Measurements from ENCODE around the gene PCNP. TPM values are rescaled to one million over a fixed set of nuclear protein-coding genes. Genes with fewer than 3 reads are reported as not detected.

PCNP gene
- total RNA-seq, 2 experiments from 2014 or later: 49.2 to 153 TPM

- TF ChIP-seq CTCF (conservative IDR thresholded peaks at IDR 0.05; ENCODE audit: low read length) (no peak), EZH2phosphoT487 (IDR thresholded peaks at IDR 0.05; ENCODE audit: borderline replicate concordance, low read depth, low read length) (no peak)
- intact Hi-C loops (cut with micrococcal nuclease; ENCODE audit: unreplicated experiment): loop anchor here (10.0 kb wide), 1 partner anchor 1163 kb away; the partner anchor contains the start of genes LNP1 and TOMM70
- peaks cover 23% of the 10 kb centered on the region for H3K4me1 ChIP-seq (ENCODE audit: insufficient read depth, low read length, poor library complexity, severe bottlenecking)
- peaks cover 8% of the 10 kb centered on the region; the same call in 1 of the 2 replicates for H4K20me1 ChIP-seq (ENCODE audit: insufficient read depth, low read length)
- H3K4me2 ChIP-seq (ENCODE audit: low read length): no peak overlapping the region
- DNase-seq (ENCODE audit: low spot score): no peak
- no peaks in the 10 kb centered on the region for H3K9me3 ChIP-seq (ENCODE audit: low read length)
- H3K9me2 ChIP-seq (ENCODE audit: insufficient read depth, low read length): no peaks in the 10 kb centered on the region
- H3K4me3 ChIP-seq (ENCODE audit: low read depth, low read length, poor library complexity, severe bottlenecking): no peak overlapping the region
- H3K27ac ChIP-seq (ENCODE audit: low read depth, low read length, poor library complexity, severe bottlenecking): no peak overlapping the region
- CTCF ChIA-PET (ENCODE audit: unreplicated experiment): no interaction called here
- BruUV-seq (replicated peaks): no TSS peak
- no peak overlapping the region for H2AFZ ChIP-seq (ENCODE audit: low read length)
- POLR2A ChIA-PET: interaction anchor here (0.6 to 0.7 kb wide), 2 partner anchors 150 to 198 kb away, joined by 5 read pairs; no protein-coding TSS in a partner anchor
- H3K36me3 ChIP-seq (ENCODE audit: insufficient read depth, low read length): peaks cover 47% of the 10 kb centered on the region
- peaks cover 36% of the 10 kb centered on the region for H3K79me2 ChIP-seq (ENCODE audit: insufficient read depth, low read depth, low read length)
Observed at GRCh38 chr3:101567528-101568317, 6.3 kb upstream of the PCNP start.

GRCh38 chr3:101571028-101571895 lies 2.7 kb upstream of the PCNP start:
- intact Hi-C loops (cut with micrococcal nuclease; ENCODE audit: unreplicated experiment): loop anchor here (10.0 kb wide), 1 partner anchor 654 kb away; no protein-coding TSS in a partner anchor

More at GRCh38 chr3:101571028-101571895, 2.7 kb upstream of the PCNP start:
- no peak overlapping the region for H3K4me2 ChIP-seq (ENCODE audit: low read length)
- H3K4me1 ChIP-seq (ENCODE audit: insufficient read depth, low read length, poor library complexity, severe bottlenecking): peaks cover 17% of the 10 kb centered on the region
- no peaks in the 10 kb centered on the region for H3K9me3 ChIP-seq (ENCODE audit: low read length)
- ChIA-PET CTCF (ENCODE audit: unreplicated experiment) (no interaction called here), POLR2A (interaction anchor here (0.7 kb wide), 1 partner anchor 659 kb away, joined by 4 read pairs; no protein-coding TSS in a partner anchor)
- peaks cover 21% of the 10 kb centered on the region for H3K79me2 ChIP-seq (ENCODE audit: insufficient read depth, low read depth, low read length)
- TF ChIP-seq CTCF (conservative IDR thresholded peaks at IDR 0.05; ENCODE audit: low read length) (no peak), EZH2phosphoT487 (IDR thresholded peaks at IDR 0.05; ENCODE audit: borderline replicate concordance, low read depth, low read length) (no peak)
- no peak overlapping the region for H3K27ac ChIP-seq (ENCODE audit: low read depth, low read length, poor library complexity, severe bottlenecking)
- H3K36me3 ChIP-seq (ENCODE audit: insufficient read depth, low read length): peaks cover 19% of the 10 kb centered on the region
- no peaks in the 10 kb centered on the region for H3K9me2 ChIP-seq (ENCODE audit: insufficient read depth, low read length)
- no TSS peak for BruUV-seq (replicated peaks)
- no peak overlapping the region for H2AFZ ChIP-seq (ENCODE audit: low read length)
- no peak for DNase-seq (ENCODE audit: low spot score)
- no peak overlapping the region for H3K4me3 ChIP-seq (ENCODE audit: low read depth, low read length, poor library complexity, severe bottlenecking)
- H4K20me1 ChIP-seq (ENCODE audit: insufficient read depth, low read length): peaks cover 12% of the 10 kb centered on the region; the same call in 1 of the 2 replicates
